Ramos (cell line): ENCODE results near the gene NMD3.
"Not testable (repeated sequence)": the region's sequence is repeated elsewhere in the genome, so short reads cannot be mapped to it uniquely, and the experiment has no call there.

Source experiments
- in situ Hi-C: fragments of 300-500 bp; cut with MboI; formaldehyde crosslinking; loops from one replicate; pipeline ENCODE4 v1.14.3; 2022; ENCODE audit warnings: low sequenced_read_pairs; ENCODE audit not compliant: unreplicated experiment

NMD3 gene

DNA sequence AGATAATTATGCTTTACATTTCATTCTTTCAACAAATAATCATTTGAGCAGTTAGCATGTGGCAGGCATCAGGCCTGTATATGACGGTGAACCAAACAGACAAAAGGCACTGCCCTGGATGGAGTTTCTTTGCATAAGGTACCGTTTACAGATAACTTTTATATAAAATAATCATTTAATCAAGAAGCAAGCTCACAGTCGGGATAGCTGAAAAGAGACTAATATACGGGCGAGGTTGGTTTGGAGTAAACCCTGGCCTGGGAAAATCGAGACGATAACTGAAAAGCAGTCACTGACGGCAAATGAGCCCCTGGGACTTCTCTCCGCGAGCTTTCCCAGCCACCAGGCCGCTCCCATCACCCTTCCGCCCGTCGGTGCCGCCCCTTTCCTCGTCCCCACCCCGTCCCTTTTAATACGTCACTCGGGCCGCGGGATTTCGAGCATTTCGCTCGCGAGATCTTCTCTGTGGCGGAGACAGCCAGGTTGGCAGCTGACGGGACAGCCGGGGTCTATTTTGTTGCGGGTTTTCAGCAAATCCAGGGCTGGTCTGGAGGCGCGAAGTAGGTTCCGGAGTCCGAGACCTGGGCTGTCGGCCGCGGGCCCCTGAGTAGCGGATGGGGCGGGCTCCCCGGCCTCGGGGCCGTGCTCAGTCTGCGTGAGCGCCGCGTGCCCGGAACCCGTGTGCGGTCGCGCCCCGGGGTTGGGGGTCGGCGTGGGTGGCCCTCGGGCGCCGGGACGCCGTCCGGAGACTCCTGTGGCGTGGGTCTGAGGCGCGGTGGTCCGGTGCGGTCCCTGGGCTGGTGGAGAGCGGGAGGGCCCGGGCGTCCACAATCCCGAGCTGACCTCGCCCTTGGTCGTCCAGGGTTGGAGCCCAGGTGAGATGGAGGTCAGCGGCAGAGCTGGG is at the start of gene NMD3:
NMD3 (plus strand) TSS at position 462 of the 904 bp plus-strand sequence. CDS start 703 bp downstream, outside the sequence.
- in situ Hi-C loops = no loop called here

DNA sequence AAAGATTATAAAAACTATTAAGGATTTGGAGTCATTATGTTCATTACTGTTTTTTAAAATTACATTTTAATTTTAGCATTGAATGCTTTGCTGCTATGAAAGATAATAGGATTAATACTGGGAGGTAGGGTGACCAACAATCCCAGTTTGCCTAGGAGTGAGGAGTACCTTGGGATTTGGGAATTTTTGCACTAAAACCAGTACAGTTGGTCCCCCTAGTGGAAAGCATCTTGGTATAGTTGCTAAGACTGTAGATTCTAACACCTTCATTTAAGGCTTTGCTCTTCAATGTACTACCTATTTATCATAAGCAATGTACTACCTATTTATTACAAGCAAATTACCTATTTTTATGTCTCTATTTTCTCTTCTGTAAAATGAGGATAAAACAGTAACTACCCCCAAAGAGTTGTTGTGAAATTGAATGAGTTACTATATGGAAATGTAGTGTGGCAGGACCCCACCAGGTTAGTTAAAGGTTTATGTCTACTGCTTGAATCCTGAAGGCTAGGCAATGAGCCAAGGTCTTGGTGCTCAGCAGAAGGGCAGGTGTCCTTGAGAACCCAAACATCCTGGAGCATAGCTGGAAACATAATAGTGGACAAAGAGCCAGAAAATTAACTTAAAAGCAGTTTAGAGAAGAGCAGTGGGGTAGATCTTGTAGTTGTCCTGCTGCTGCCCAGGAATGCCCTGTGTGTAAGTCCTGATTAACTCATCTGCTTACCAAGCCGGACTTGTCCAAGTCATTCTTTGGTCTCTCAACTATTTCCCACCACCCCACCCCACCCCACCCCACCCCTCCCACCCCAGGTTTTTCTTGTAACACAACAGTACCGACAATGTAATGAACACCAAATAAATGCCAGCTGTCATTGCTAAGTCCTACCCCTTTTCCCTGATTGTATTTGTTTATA is 49.2 kb upstream of the NMD3 start:
- in situ Hi-C loops = no loop called here

DNA sequence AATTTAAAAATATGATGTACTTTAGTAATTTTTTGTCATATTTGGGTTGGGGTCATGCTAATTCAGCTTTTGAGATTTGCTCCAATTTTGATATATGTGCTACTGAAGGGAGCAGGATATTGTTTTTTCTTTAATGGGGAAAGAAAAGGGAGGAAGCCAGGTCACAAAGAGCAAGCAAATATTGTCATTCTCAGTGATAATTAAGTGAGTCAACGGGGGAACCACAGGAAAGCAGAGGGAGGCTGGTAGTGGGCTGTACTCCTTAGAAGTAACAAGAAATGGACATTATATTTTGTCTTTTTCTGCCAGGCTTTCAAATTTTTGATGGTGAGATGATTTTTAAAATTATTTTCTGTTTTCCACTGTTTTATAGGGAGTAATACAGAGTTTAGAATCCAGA is 45.6 kb upstream of the NMD3 start:
- in situ Hi-C loops = no loop called here

DNA sequence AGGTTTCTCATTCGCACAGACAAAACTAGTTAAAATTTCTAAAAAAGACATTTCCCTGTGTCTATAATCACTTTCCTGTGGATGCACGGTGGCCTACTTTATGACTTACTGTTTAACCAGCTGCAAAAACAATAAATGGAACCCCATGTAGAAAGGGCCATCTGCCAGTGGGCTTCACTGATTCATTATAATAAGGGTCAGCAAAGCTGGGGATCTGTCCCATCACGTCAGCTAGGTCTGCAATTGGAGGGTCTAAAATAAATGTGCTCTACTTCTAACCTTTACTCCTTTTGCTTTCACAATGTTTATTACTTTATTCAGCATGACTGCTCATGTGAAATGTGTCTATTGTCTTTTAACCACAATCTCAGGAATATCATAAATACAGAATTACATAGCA is 43.1 kb upstream of the NMD3 start:
- in situ Hi-C loops = no loop called here

DNA sequence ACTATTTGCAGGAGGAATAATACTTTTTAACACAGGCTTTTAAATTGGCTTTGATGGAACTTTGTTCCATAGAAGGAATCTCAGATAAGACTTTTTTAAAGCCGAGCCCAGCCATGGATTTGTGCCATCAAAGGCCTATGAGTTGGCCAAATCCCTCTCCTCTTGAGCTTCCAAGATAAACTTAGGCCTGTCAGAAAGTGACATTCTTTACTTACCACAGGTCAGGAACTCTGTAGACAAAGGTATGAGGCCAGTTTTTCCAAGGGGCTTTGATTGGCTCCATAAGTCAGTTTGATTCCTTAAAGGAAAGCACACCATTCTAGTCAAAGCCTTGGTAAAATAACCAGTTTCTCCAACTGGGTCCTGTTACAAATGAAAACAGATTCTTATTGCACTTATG is 39.7 kb upstream of the NMD3 start:
- in situ Hi-C loops = not testable (repeated sequence)

DNA sequence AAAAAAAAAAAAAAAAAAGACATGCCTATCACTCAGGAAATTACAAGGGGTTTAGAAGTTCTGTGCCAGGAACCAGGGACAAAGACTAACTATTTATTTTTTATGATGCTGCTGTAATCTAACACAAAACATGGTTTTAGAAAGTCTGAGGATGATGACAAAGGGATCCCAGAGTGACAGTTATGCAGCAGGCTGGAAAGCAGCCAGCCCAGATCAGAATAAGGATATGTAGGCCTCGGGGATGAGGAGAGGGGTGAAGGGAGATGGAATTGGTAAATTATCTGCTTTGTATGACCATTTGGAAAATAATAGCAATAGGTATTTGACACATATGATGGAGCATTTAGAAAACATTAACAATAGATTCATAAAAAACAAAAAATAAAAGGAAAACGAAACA is 34.1 kb upstream of the NMD3 start:
- in situ Hi-C loops = no loop called here

DNA sequence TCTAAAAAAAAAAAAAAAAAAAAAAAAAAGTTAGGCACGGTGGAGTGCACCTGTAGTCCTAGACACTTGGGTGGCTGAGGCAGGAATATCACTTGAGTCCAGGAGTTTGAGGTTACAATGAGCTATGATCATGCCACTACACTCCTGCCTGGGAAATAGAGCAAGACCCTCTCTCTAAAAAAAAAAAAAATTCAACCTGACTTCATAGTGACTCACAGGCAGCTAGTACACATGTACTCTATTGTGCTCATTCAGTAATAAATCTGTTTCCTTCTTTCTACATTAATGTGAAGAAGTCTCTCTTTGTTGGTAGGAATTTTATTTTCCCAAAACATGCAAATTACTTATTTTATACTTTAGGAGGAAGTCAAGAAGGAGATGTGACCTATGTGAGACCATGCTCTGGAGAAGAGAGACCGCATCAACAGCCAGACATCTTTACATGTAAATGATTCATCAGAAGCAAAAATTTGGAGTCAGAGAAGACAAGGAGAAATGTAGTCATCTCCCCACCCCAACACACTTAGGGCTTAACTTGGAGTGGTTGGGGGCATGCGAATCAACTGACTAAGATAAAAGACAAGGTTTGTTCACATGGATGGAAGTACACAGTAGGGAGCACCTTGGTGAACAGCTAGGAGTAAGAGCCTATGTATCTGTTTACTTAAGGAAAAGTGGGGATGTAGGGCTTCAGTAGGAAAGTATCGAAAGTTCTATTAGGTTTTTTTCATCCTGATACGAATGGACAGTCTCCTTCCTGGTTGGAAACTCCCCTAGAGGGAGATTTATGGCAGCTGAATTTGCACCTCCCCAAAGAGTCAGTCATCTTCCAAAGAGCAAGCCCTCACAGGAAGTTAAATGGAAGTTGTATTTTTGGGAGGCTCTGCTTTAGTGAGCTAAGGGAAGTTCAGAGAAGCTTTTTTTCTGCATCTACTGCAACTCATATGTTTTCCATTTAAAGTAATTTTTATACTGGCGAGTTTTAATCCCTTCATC is 23.0 kb upstream of the NMD3 start:
- in situ Hi-C loops = no loop called here

DNA sequence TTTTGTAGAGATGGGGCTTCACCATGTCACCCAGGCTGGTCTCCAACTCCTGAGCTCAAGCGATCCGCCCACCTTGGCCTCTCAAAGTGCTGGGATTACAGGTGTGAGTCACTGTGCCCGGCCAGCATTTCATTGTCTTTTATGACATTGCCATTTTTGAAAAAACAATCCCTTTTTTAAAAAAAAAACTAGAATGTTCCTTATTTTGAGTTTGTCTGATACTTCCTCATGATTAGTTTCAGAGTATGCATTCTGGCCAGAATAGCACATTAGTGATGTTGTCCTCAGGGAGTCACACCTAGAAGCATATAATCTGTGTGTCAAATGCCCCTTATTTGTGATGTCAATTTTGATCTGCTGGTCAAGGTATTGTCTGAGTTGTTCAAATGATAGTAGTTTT is 21.2 kb upstream of the NMD3 start:
- in situ Hi-C loops = no loop called here

DNA sequence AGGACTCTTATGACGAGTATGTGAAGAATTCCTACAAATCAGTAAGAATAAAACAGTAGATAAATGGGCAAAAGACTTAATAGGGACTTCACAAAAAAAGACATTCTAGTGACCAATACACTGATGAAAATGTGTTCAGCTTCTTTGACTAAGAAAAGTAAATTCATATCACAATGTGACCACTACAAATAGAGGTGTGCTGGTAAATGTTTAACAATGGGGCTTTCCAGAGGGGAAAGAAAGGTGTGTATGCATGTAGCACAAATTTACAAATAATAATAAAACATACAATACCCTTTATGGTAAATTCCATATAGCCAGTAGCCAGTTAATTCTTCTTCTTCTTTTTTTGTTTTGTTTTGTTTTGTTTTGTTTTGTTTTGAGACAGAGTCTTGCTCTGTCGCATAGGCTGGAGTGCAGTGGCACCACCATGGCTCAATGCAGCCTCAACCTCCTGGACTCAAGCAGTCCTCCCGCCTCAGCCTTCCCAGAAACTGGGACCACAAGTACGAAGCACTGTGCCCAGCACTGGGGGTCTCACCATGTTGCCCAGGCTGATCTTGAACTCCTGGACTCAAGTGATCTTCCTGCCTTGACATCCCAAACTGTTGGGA is 17.5 kb upstream of the NMD3 start:
- in situ Hi-C loops = no loop called here

DNA sequence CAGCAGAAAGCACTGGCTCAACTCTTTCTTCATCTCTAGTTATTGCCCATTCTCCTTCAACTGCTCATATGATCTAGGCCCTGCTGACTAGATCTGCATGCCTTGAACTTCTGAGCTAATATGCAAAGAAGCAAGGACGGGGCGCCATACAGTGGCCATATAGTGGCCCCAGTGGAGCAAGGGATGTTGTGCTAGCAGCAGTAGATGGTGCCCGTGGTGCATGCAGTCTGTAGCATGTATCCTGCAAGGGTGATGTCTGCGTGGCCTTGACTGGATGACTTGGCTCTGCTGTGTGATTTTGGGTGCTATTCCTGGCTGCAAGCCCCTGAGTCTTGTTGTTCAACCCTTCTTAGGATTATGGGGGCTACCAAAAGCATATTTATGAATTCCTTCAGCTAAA is 12.2 kb upstream of the NMD3 start:
- in situ Hi-C loops = no loop called here

DNA sequence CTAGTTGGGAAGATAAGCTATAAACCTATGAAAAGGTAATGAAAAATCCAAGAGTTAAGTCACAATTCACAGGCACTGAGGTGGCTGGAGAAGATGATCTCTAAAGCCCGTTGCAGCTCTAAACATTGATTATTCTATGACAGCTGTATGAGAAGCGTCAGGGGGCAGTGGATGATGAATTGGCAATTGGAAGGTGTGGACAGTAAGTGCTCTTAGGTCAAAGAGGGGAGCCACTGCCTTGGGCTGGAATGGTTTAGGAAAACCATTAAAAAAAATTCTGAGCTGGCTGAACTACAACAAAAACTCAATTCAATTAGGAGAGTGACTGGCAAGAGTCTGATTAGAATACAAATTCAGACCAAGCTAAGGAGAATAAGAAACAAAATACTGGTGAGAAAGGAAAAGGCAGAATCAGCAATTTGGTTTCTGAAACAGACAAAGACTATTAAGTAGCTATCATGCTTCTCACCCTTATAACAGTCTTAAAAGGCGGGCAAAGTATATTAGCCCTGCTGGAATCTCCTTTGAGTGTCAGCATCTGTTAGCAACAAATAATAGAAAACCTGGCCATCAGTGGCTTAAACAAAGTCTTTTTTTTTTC is 8.8 kb upstream of the NMD3 start:
- in situ Hi-C loops = no loop called here

DNA sequence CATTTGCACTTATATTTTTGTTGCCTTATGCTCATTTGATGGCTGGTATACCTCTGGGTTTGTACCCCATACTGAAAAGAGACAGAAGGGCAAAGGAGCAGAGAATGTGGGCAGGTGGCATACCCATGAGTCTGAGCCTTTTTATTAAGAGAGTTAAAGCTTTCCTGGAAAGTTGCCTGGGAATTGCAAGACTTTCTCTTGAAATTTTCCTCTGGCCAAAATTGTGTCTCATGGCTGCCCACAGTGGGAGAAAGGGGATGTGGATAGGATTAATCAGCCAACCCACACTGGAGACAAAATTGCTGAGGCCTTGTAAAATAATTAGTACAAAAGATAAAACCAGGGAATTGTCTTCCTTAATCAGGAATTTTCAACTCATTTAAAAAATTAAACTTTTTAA is 8.2 kb upstream of the NMD3 start:
- in situ Hi-C loops = no loop called here

DNA sequence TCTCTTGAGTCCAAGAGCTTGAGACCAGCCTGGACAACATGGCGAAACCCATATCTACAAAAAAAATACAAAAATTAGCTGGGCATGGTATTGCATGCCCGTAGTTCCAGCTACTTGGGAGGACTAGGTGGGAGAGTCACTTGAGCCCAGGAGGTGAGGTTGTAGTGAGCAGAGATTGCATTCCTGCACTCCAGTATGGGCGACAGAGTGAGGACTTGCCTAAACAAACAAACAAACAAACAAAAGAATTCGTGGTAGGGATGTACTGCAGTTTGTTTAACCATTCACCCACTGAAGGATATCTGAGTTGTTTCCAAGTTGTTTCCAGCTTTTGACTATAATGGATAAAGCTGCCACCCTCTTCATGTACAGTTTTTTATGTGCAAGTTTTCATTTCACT is 7.5 kb upstream of the NMD3 start:
- in situ Hi-C loops = no loop called here

DNA sequence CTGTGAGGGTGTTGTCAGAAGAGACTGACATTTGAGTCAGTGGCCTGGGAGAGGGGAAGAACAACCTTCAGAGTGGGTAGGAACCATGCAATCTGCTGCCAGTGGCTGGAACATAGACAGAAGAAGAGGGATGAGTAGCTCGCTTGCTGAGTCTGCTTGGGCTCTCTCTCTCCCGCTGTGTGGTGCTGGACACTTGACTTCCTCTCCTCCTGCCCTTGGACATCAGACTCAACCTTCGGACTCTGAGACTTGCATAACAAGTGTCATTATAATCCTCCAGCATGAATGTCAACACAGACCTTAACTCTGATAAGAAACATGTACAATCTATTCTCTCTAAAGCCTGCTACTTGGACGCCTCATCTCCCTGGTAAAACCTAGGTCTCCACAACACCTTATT is 5.9 kb upstream of the NMD3 start:
- in situ Hi-C loops = no loop called here

DNA sequence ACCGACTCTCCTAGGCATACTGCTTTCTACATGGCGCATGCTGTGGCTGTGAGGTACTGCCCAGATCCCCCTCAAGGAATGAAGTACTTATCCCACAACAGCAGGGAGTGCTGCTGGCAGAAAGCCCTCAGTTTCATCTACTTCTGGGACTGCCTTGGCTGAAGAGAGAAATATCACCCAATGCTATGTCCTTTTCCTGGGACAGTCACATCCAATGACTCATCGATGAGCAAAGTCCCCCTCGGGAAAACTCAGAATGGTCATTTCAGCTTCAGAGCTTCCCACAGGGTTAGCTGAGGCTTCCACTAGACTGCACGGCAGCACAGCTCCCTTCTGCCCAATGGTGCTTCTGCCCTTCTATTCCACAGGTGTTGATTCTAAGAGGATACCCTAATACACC is 3.6 kb upstream of the NMD3 start:
- in situ Hi-C loops = no loop called here

DNA sequence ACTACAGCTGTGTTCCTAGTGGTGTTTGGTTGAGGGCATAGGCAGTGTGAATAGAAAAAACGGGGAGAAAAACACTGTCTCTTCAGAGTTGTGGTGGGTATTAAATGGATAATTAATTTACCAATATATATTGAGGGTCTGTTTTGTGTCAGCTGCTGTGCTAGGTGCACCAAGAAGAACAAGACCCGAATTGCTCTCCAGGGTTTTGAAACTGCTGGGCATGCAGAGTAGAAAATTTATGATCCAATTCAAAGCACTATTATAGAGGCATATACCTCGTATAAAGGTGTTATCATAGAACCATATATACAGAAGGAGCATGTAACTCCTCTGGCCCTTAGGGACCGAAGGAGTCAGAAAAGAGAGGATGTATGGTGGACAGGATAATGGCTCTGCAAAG is 1.6 kb upstream of the NMD3 start:
- in situ Hi-C loops = no loop called here

DNA sequence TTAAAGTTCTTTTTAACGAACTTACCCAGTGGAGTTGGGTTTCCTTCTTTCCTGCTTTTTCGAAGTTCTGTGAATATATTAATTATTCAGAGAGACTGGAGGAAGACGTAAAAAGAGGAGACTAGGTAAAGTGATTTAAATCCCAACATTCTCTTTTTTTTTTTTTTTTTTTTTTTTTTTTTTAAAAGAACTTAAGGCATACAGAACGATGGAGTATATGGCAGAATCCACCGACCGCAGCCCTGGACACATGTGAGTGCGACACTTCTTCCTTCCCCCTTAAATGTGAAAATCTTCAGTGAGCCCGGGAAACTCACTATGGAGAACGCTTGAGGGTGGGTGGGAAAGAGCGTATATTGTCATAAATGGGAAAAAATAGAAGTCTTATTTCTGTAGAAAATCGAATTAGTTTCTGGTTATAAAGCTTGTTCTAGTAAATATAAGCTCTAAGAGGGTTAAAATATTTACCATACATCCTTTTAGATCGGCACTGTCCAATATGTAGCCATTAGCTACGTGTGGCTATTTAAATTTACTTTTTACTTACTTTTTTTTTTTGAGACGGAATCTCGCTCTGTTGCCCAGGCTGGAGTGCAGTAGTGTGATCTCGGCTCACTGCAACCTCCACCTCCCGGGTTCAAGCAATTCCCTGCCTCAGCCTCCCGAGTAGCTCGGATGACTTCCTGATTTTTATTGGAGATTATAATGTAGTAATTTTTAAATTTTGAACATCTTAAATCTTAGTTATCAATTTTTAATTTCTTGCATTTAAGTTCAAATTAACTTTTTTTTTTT is 892 bp downstream of the NMD3 start:
- in situ Hi-C loops = no loop called here

DNA sequence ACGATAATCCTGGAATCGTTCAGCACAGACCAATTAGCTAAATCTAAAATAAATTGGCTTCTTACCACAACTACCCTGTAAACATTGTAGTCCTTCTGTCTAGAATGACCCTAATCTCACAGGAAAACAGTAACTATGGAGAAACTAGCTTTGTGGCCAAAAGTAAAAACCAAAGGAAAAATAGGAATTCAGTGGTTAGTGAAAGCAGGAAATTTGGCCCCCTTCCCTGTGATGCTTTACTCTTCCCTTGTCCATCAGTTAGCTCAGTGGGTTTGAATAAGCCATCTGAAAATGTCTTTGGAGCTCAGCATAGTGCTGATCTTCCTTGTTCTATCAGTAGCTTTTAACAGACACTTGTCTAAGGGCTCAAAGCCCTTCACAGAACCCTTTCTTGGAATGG is 1.6 kb downstream of the NMD3 start:
- in situ Hi-C loops = no loop called here

DNA sequence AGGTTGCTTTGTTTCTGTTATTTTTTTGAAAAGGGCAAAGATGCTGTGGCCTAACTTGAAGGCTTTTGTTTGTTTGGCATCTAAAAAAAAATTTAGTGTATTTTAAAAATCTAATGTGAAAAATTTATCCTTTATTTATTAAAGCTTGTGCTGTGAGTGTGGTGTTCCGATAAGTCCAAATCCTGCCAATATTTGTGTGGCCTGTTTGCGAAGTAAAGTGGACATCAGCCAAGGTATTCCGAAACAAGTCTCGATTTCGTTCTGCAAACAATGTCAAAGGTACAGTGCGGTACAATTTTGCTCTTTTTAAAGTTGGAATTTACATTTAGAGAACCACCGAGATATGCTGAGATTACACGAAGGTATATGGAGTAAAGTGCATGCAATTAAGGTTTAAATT is 3.7 kb downstream of the NMD3 start:
- in situ Hi-C loops = no loop called here
